A549 (cell line): ENCODE measurements around the gene UNCX. TPM values are rescaled to one million over a fixed set of nuclear protein-coding genes. Genes with fewer than 3 reads are reported as not detected.
"Not testable (repeated sequence)": the region's sequence is repeated elsewhere in the genome, so short reads cannot be mapped to it uniquely, and the experiment has no call there.

ENCODE experiments used
- ATAC-seq, 2 experiments: fragments of 200-7000 bp in 1 of 2; fragments of >200 bp in 1 of 2; cut with Nextera tagmentation in 1 of 2; cut with Tn5 transposase in 1 of 2; 3 replicates each; pipeline versions ENCODE4 v1.8.0 to v1.9.1; 2018 to 2020; ENCODE audit warnings: mild to moderate bottlenecking in 1 of 2, moderate library complexity in 1 of 2
- CTCF ChIA-PET: fragments of 300-600 bp; sonication (Branson Sonifier 250); formaldehyde crosslinking; extraction: SDS; loops from one replicate; lab custom pipeline; 2021; ENCODE audit warnings: antibody characterized with exemption, inconsistent platforms; lab: Yijun Ruan, JAX
- POLR2A ChIA-PET: fragments of 350-600 bp; formaldehyde crosslinking; extraction: SDS; loops from one replicate; lab custom pipeline; 2021; ENCODE audit warnings: antibody characterized with exemption, inconsistent platforms; lab: Yijun Ruan, JAX
- DNase-seq, 2 experiments: peaks; one replicate each; pipeline versions ENCODE4 v3.0.0 to v3.0.0-alpha.2; 2011 to 2016; ENCODE audit warnings: low read depth in 1 of 2, low spot score in 1 of 2
- FAIRE-seq: peaks from 2 replicates; lab custom pipeline; 2011; peaks lifted over from hg19 to GRCh38; lab: Jason Lieb, UNC
- H3K27ac ChIP-seq, 2 experiments: fragments of >200 bp; sonication (Bioruptor Twin); formaldehyde crosslinking; 3 replicates each; pipeline ENCODE4 v1.5.1; 2016 to 2017
- H3K4me1 ChIP-seq: fragments of >200 bp; sonication (Bioruptor Twin); formaldehyde crosslinking; 3 replicates; pipeline ENCODE4 v1.6.1; 2016
- H3K4me2 ChIP-seq: fragments of >200 bp; sonication (Bioruptor Twin); formaldehyde crosslinking; 3 replicates; pipeline ENCODE4 v1.6.1; 2016
- H3K4me3 ChIP-seq: fragments of >200 bp; sonication (Bioruptor Twin); formaldehyde crosslinking; 3 replicates; pipeline ENCODE4 v1.5.1; 2016
- H3K9me3 ChIP-seq: fragments of >200 bp; sonication (Bioruptor Twin); formaldehyde crosslinking; 3 replicates; pipeline ENCODE4 v1.6.1; 2016
- BHLHE40 ChIP-seq: IDR thresholded peaks from 2 replicates; pipeline ENCODE4 v1.6.1; 2012; ENCODE audit warnings: low read depth, low read length, inconsistent platforms
- E2F6 ChIP-seq: IDR thresholded peaks from 2 replicates; pipeline ENCODE4 v1.6.1; 2012; ENCODE audit warnings: low read depth, borderline replicate concordance
- FOSB ChIP-seq: fragments of 250-450 bp; sonication (Bioruptor Pico); IDR thresholded peaks from 2 replicates; pipeline ENCODE4 v1.5.0; 2020; ENCODE audit warnings: mild to moderate bottlenecking, moderate library complexity
- HDAC2 ChIP-seq: fragments of 200-600 bp; sonication (generic); IDR thresholded peaks from 2 replicates; pipeline ENCODE4 v1.6.1; 2016
- HEYL ChIP-seq: fragments of 250-450 bp; sonication (Bioruptor Pico); IDR thresholded peaks from 2 replicates; pipeline ENCODE4 v1.8.0; 2021; ENCODE audit warnings: mild to moderate bottlenecking, moderate library complexity
- HOXA7 ChIP-seq: fragments of 250-450 bp; sonication (Bioruptor Pico); IDR thresholded peaks from 2 replicates; pipeline ENCODE4 v1.5.0; 2020; ENCODE audit warnings: mild to moderate bottlenecking, moderate library complexity
- HOXB13 ChIP-seq: fragments of 250-450 bp; sonication (Bioruptor Pico); IDR thresholded peaks from 2 replicates; pipeline ENCODE4 v1.5.0; 2020; ENCODE audit warnings: low read depth, mild to moderate bottlenecking, moderate library complexity
- HOXB5 ChIP-seq: fragments of 250-450 bp; sonication (Bioruptor Pico); IDR thresholded peaks from 2 replicates; pipeline ENCODE4 v1.5.0; 2020; ENCODE audit warnings: mild to moderate bottlenecking, moderate library complexity
- MAFK ChIP-seq: fragments of 450-650 bp; IDR thresholded peaks from 2 replicates; pipeline ENCODE4 v1.6.1; 2014; ENCODE audit not compliant: partially characterized antibody
- MAZ ChIP-seq: fragments of 150-350 bp; IDR thresholded peaks from 2 replicates; pipeline ENCODE4 v1.6.1; 2014; ENCODE audit warnings: antibody characterized with exemption, low read depth, low read length, borderline replicate concordance
- NFE2L2 ChIP-seq: fragments of 150-350 bp; conservative IDR thresholded peaks from 2 replicates; pipeline ENCODE4 v1.6.1; 2014; ENCODE audit warnings: low read length
- NPAS2 ChIP-seq: fragments of 250-450 bp; sonication (Bioruptor Pico); IDR thresholded peaks from 2 replicates; pipeline ENCODE4 v1.8.0; 2022; ENCODE audit warnings: mild to moderate bottlenecking, moderate library complexity, borderline replicate concordance
- NR3C1 ChIP-seq: fragments of >200 bp; sonication (Bioruptor Twin); formaldehyde crosslinking; IDR thresholded peaks from 3 replicates; pipeline ENCODE4 v1.6.1; 2017
- REST ChIP-seq: fragments of 200-600 bp; sonication (generic); IDR thresholded peaks from 2 replicates; pipeline ENCODE4 v1.6.1; 2016; ENCODE audit warnings: antibody characterized with exemption, mild to moderate bottlenecking, moderate library complexity
- RFX5 ChIP-seq: fragments of 450-650 bp; IDR thresholded peaks from 2 replicates; pipeline ENCODE4 v1.7.1; 2014; ENCODE audit warnings: antibody characterized with exemption, mild to moderate bottlenecking, moderate library complexity
- RNF2 ChIP-seq: fragments of 200-600 bp; sonication (generic); IDR thresholded peaks from 2 replicates; pipeline ENCODE4 v1.6.1; 2016; ENCODE audit warnings: low read depth, mild to moderate bottlenecking, antibody characterized with exemption, moderate library complexity, borderline replicate concordance
- SMC3 ChIP-seq: fragments of >200 bp; sonication (Bioruptor Twin); formaldehyde crosslinking; IDR thresholded peaks from 3 replicates; pipeline ENCODE4 v1.6.1; 2018; ENCODE audit warnings: inconsistent platforms
- TFCP2L1 ChIP-seq: fragments of 250-450 bp; sonication (Bioruptor Pico); IDR thresholded peaks from 2 replicates; pipeline ENCODE4 v1.5.0; 2021; ENCODE audit warnings: mild to moderate bottlenecking
- TP53 ChIP-seq: fragments of 250-450 bp; sonication (Bioruptor Pico); IDR thresholded peaks from 2 replicates; pipeline ENCODE4 v1.5.0; 2021; ENCODE audit warnings: mild to moderate bottlenecking, moderate library complexity
- USF2 ChIP-seq: fragments of 450-650 bp; IDR thresholded peaks from 2 replicates; pipeline ENCODE4 v1.6.1; 2014; ENCODE audit warnings: antibody characterized with exemption
- ZNF302 ChIP-seq: fragments of 250-450 bp; sonication (Bioruptor Pico); IDR thresholded peaks from 2 replicates; pipeline ENCODE4 v1.9.0; 2021; ENCODE audit warnings: inconsistent platforms, mild to moderate bottlenecking, moderate library complexity
- WGBS: methylation state at CpG from one replicate; pipeline ENCODE4 v1.1.6; 2017; ENCODE audit errors: missing lambda C conversion rate; 5-methylcytosine and 5-hydroxymethylcytosine counted together
- polyA plus RNA-seq, 4 experiments: library from polyadenylated mRNA; depleted of rRNA in 3 of 4; stranded (reverse); fragments of >200 nt; fragmentation: RNase III in 1 of 4; extraction: RNeasy Plus Mini Kit Qiagen cat#74134 plus additional on column Dnase treatment in 1 of 4; gene quantifications; 2 replicates in 3 of 4; 3 replicates in 1 of 4; pipeline ENCODE4 v1.2.3, GENCODE V29; 2011 to 2017

The UNCX gene
- polyA plus RNA-seq, 2 of the 4 experiments (the other 2 are of a cell fraction): not detected

GRCh38 chr7:1197997-1198625 lies 34.6 kb upstream of the UNCX start:
- WGBS: 48% methylated on average over 15 of the region's 15 CpGs
- Histone ChIP-seq H3K4me2 (no peak overlapping the region), H3K27ac (no peak overlapping the region), H3K9me3 (no peaks in the 10 kb centered on the region), H3K4me3 (no peak overlapping the region), H3K4me1 (no peaks in the 10 kb centered on the region)
- FAIRE-seq: no peak
- ChIA-PET CTCF (interaction anchor here (1.0 to 1.9 kb wide), 3 partner anchors 14 to 22 kb away, joined by 3 to 7 read pairs (median 3); no protein-coding TSS in a partner anchor), POLR2A (no interaction called here)
- no peak for TF ChIP-seq TP53 (CRISPR knock-in tag)
- TF ChIP-seq FOSB: no peak
- TF ChIP-seq BHLHE40: no peak
- no peak for TF ChIP-seq E2F6
- peak; percentile 19 to 42; a peak in 3 of 6 replicates for ATAC-seq
- peak in 1 of 2 experiments; percentile 31 for DNase-seq

- ChIA-PET POLR2A (no interaction called here), CTCF (interaction anchor here (1.0 kb wide), 1 partner anchor 232 kb away, joined by 3 read pairs; no protein-coding TSS in a partner anchor)
- no peak overlapping the region for H3K4me3 ChIP-seq
- H3K4me1 ChIP-seq: no peaks in the 10 kb centered on the region
- DNase-seq: no peak
- no peak for ATAC-seq
- FAIRE-seq: no peak
- H3K27ac ChIP-seq: no peak overlapping the region
- WGBS: 44% methylated on average over 19 of the region's 19 CpGs
- no peak for TF ChIP-seq HOXB13 (CRISPR knock-in tag)
- no peak for TF ChIP-seq ZNF302 (CRISPR knock-in tag)
- no peak for TF ChIP-seq NPAS2 (CRISPR knock-in tag)
- no peak for TF ChIP-seq TFCP2L1 (CRISPR knock-in tag)
- TF ChIP-seq HEYL (CRISPR knock-in tag): no peak
- no peak for TF ChIP-seq SMC3
- no peak for TF ChIP-seq HOXB5
- TF ChIP-seq MAFK: no peak
- TF ChIP-seq MAZ: no peak
- no peak for TF ChIP-seq NR3C1
- no peak overlapping the region for H3K4me2 ChIP-seq
- no peaks in the 10 kb centered on the region for H3K9me3 ChIP-seq
These were observed 32.6 kb upstream of the UNCX start for GRCh38 chr7:1200045-1200444.

- peak; percentile 34 to 55; a peak in 4 of 6 replicates for ATAC-seq
- Histone ChIP-seq H3K4me3 (no peak overlapping the region), H3K27ac (no peak overlapping the region), H3K9me3 (no peaks in the 10 kb centered on the region), H3K4me1 (no peaks in the 10 kb centered on the region), H3K4me2 (no peak overlapping the region)
- WGBS: 54% methylated on average over 15 of the region's 15 CpGs
- no peak for TF ChIP-seq NFE2L2
- no peak for TF ChIP-seq RNF2
- no peak for TF ChIP-seq MAZ
- no peak for TF ChIP-seq USF2
- no peak for TF ChIP-seq TFCP2L1 (CRISPR knock-in tag)
- TF ChIP-seq HOXA7 (CRISPR knock-in tag): no peak
- no peak for TF ChIP-seq NR3C1
- no peak for TF ChIP-seq REST
- TF ChIP-seq HDAC2: no peak
- TF ChIP-seq RFX5: no peak
- no peak for TF ChIP-seq HEYL (CRISPR knock-in tag)
- no peak for DNase-seq
- FAIRE-seq: no peak
- ChIA-PET POLR2A (no interaction called here), CTCF (interaction anchor here (1.2 kb wide), 1 partner anchor 18 kb away, joined by 3 read pairs; no protein-coding TSS in a partner anchor)
These were observed 30.8 kb upstream of the UNCX start for GRCh38 chr7:1201916-1202315.

- CTCF ChIA-PET, DNase-seq, H3K9me3 ChIP-seq, FAIRE-seq, ATAC-seq, H3K4me1 ChIP-seq, H3K4me3 ChIP-seq, H3K27ac ChIP-seq, H3K4me2 ChIP-seq: not testable (repeated sequence)
- POLR2A ChIA-PET: interaction anchor here (0.7 kb wide), 1 partner anchor 141 kb away, joined by 3 read pairs; no protein-coding TSS in a partner anchor
- WGBS: 75% methylated on average over 6 of the region's 6 CpGs
These were observed 29.8 kb upstream of the UNCX start for GRCh38 chr7:1202914-1203313.
